ENCODE measurements around the gene MARVELD1.

GRCh38 chr10:97673736-97674525 is 39.6 kb upstream of the MARVELD1 start:
- TF ChIP-seq EZH2 (optimal IDR thresholded peaks at IDR 0.05; ENCODE audit: low read depth, low read length) (no peak), CTCF (IDR thresholded peaks at IDR 0.05; ENCODE audit: low read length) (no peak)
